Raji (cell line): ENCODE measurements around the gene ATP10A.

Experiments
- POLR2A ChIP-seq: IDR thresholded peaks from 2 replicates; pipeline ENCODE4 v1.6.1; 2011; ENCODE audit warnings: low read depth, low read length, control low read depth; ENCODE audit not compliant: insufficient read depth

Gene ATP10A

DNA sequence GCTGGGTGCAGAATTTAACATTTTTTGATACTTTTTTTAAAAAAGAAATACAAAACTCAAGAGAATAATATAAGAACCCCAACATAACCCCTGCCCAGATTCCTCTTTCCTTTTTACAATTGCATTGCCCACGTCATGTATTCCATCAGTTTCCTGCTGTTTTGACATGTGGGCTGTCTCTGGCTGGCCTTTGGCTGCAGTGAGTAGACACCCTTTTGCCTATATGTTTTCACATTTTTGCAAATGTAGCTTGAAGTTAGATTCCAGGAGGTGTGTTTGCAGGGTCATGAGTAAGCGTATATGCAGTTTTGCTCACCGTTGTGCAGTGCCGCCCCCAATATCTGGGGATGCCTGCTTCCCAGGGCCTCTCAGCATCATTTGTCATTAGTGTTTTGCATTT, 28.0 kb upstream of the ATP10A start:
- TF ChIP-seq POLR2A = no peak

DNA sequence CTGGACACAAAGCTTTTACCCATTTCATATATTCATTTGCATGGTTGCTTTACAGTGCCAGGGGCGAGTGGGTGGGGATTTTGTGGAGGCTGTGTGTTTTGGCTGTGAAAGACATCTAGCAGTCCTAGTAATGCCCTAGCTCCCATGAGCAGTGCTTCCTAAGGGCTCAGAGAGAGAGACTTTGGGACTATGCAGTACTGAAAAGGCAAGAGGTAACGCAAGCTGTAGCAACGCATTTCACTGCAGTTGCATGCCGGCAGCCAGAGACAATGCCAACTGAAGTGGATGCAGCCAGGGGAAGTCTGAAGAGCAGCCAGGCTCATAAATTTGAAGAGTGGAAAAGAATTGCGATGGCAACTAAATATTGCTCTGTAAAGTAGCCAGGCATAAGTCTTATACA, 27.4 kb upstream of the ATP10A start:
- TF ChIP-seq POLR2A = no peak

GRCh38 chr15:25887870-25888269, 24.7 kb upstream of the ATP10A start:
- TF ChIP-seq POLR2A = no peak

DNA sequence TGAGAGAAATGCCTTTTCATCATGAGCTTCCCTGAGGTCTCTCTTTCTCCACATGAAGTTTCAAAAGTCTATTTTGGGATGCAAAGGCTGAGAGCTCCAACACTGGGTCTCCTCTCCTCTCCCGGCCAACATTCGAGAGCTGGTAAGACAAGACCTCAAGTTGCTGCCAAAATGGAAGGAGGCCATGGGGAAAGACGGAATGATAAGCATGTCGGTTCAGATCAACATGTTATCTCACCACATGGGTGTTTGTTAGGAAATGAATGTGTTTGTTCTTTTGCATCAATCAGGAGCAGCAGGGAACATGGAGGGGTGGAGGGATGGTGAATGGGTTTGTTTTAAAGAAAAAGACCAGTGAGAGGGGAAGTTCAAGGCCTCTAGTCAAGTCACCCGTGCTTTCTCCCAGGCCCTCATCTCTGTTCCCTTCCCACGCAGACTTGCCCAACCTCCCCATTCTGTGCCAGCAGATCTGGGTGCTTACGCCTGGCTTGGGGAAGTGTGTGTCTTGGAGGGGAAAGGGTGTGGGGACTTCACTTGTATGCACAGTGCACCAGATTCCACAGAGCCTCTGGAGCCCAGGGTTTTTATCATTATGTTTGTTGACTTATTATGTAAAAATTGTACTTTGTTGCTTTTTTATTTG, 23.5 kb upstream of the ATP10A start:
- TF ChIP-seq POLR2A = no peak

- no peak for TF ChIP-seq POLR2A
Observed at GRCh38 chr15:25884370-25884769, 21.2 kb upstream of the ATP10A start.

- TF ChIP-seq POLR2A = no peak
Observed at GRCh38 chr15:25883463-25884259, 20.5 kb upstream of the ATP10A start.

- TF ChIP-seq POLR2A = no peak
Observed at GRCh38 chr15:25882466-25882865, 19.3 kb upstream of the ATP10A start.

- TF ChIP-seq POLR2A = no peak
Observed at GRCh38 chr15:25880411-25880810, 17.3 kb upstream of the ATP10A start.

- TF ChIP-seq POLR2A = no peak
Observed at GRCh38 chr15:25879438-25879837, 16.3 kb upstream of the ATP10A start.

DNA sequence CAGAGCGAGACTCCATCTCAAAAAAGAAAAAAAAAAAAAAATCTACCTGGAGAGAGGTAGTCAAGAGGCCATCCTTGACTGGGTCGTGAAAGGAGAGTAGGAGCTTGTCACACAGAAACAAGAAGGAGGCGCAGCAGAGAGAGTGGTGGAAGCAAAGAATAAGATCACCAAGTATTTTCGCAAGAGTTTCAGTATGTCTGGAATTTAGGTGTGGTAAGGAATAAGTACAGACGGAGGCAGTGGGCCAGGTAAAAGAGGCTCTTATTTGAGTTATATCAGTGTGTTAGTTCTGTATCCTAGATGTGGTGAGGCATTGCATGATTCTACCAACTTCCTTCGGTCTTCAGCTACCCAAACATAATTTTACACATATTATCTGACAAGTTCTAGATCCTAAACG, 14.6 kb upstream of the ATP10A start:
- TF ChIP-seq POLR2A = no peak

DNA sequence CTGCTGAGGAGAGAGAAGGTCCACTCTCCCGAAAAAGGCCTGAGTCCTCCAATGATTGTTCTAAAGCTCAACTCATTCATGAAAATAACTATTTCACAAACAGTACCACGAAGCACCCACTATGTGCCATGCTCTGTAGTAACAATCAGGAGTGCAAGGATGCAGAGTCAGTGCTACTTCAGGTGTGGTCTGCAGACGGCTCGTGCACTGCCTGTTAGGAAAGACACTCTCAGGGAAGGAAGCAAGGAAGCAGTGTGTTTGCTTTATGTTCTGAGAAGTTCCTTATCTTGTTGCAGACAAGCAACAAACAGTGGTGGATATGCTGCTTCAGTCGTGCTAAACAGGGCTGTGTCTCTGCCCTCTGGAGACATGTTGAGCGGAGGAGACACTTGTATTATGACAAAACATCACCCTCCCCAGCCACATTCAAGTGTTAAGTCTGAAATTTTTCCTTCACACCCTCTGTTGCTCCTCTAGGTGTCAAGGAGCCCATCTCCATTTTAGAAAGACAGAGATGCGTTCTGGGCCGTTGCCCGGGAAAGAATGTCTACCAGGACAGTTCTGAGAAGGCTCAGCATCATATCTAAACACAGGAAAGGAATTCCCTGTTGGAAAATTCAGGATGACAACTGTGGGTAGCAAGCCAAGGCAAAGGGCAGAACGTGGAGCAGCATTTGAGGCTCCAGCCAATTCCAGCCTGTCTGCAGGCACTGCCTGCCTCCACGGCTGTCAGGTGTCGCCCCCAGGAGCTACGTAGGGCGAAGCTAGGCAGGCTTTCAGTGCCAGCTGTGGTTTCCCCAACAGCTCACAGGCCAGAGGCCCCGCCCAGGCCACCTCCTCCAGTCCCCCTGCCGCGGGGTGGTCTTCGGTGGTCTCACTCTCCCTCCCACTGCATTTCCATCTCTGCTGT, 13.4 kb upstream of the ATP10A start:
- no peak for TF ChIP-seq POLR2A

GRCh38 chr15:25875566-25875965, 12.4 kb upstream of the ATP10A start:
- TF ChIP-seq POLR2A = no peak

- no peak for TF ChIP-seq POLR2A
Observed at GRCh38 chr15:25874379-25874778, 11.3 kb upstream of the ATP10A start.

DNA sequence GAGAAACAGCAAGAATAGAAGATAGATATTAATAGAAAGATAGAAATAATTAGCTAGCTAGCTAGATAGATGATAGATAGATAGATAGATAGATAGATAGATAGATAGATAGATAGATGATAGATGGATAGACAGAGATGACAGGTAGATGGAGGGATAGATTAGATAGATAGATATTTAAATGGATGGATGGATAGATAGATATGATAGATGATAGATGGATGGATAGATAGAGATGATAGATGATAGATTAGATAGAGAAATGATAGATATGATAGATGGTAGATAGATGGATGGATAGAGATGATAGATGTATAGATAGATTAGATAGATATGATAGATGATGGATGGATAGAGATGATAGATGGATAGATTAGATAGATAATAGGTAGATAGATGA, 8.3 kb upstream of the ATP10A start:
- no peak for TF ChIP-seq POLR2A

- no peak for TF ChIP-seq POLR2A
Observed at GRCh38 chr15:25870938-25871337, 7.8 kb upstream of the ATP10A start.

GRCh38 chr15:25869701-25870100, 6.6 kb upstream of the ATP10A start:
- TF ChIP-seq POLR2A = no peak
